ENCODE results near the gene HNRNPL. TPM values are rescaled to one million over a fixed set of nuclear protein-coding genes. Genes with fewer than 3 reads are reported as not detected.

HNRNPL gene
- 100 to 1,000 TPM; 138 to 180 (median 169) TPM for total RNA-seq

GRCh38 chr19:38849860-38850435, at the start of gene HNRNPL:
Gene HNRNPL, minus strand, starts transcription at chr19:38849986. Its CDS starts 20 bp downstream, at chr19:38849966.
- ATAC-seq (ENCODE audit: low FRiP score) = peak; percentile 86
- peak in 2 of 3 donors; percentile 26 to 40 for TF ChIP-seq CTCF (IDR thresholded peaks at IDR 0.05)
- peak; percentile 96 for DNase-seq (ENCODE audit: low spot score)

- DNase-seq (ENCODE audit: low spot score) (no peak), ATAC-seq (ENCODE audit: low FRiP score) (no peak)
- no peak for TF ChIP-seq CTCF (IDR thresholded peaks at IDR 0.05)
These were observed 49.1 kb upstream of the HNRNPL start for GRCh38 chr19:38898788-38899446.

GRCh38 chr19:38894968-38895367, 45.2 kb upstream of the HNRNPL start:
- ATAC-seq (ENCODE audit: low FRiP score) = no peak
- no peak for TF ChIP-seq CTCF (IDR thresholded peaks at IDR 0.05)
- DNase-seq (ENCODE audit: low spot score) = no peak

GRCh38 chr19:38893341-38893771, 43.6 kb upstream of the HNRNPL start:
- no peak for TF ChIP-seq CTCF (IDR thresholded peaks at IDR 0.05)
- DNase-seq (ENCODE audit: low spot score) = no peak
- ATAC-seq (ENCODE audit: low FRiP score) = no peak

GRCh38 chr19:38892841-38893240, 43.1 kb upstream of the HNRNPL start:
- no peak for ATAC-seq (ENCODE audit: low FRiP score)
- DNase-seq (ENCODE audit: low spot score) = no peak
- TF ChIP-seq CTCF (IDR thresholded peaks at IDR 0.05) = no peak

GRCh38 chr19:38891771-38892170, 42.0 kb upstream of the HNRNPL start:
- no peak for ATAC-seq (ENCODE audit: low FRiP score)
- TF ChIP-seq CTCF (IDR thresholded peaks at IDR 0.05) = no peak

GRCh38 chr19:38890686-38891085, 40.9 kb upstream of the HNRNPL start:
- TF ChIP-seq CTCF (IDR thresholded peaks at IDR 0.05) = no peak
- DNase-seq (ENCODE audit: low spot score) (no peak), ATAC-seq (ENCODE audit: low FRiP score) (no peak)

More at GRCh38 chr19:38891771-38892170, 42.0 kb upstream of the HNRNPL start:
- DNase-seq (ENCODE audit: low spot score) = no peak
